ENCODE data around the gene CLEC16A.

DNA sequence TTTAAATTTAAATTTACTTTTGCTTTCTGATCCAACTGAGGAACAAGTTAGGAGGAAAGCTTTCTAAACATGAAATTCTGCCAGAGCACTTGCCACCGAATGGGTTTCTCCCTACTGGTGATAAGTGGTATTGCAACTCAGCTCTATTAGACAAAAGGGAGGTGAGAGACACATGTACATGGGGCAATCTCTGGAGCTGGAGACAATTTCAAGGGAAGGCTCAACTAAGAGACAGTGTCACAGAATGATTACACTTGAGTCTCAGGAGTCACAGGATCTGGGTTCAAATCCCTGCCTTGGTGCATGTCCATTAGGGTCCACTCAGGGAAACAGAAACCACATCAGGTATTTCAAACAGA is 274.2 kb downstream of the CLEC16A start:
- TF ChIP-seq, protein P1, sequence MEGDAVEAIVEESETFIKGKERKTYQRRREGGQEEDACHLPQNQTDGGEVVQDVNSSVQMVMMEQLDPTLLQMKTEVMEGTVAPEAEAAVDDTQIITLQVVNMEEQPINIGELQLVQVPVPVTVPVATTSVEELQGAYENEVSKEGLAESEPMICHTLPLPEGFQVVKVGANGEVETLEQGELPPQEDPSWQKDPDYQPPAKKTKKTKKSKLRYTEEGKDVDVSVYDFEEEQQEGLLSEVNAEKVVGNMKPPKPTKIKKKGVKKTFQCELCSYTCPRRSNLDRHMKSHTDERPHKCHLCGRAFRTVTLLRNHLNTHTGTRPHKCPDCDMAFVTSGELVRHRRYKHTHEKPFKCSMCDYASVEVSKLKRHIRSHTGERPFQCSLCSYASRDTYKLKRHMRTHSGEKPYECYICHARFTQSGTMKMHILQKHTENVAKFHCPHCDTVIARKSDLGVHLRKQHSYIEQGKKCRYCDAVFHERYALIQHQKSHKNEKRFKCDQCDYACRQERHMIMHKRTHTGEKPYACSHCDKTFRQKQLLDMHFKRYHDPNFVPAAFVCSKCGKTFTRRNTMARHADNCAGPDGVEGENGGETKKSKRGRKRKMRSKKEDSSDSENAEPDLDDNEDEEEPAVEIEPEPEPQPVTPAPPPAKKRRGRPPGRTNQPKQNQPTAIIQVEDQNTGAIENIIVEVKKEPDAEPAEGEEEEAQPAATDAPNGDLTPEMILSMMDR (IDR thresholded peaks at IDR 0.05) = peak in 3 of 6 experiments; percentile 5 to 23 (median 19)
- TF ChIP-seq POLR2A (IDR thresholded peaks at IDR 0.05) = no peak

Measured in thyroid gland (tissue), 4 donors.